ENCODE measurements around the gene EEF1A2.

GRCh38 chr20:63467294-63468083 lies 31.4 kb downstream of the EEF1A2 start:
- TF ChIP-seq POLR2AphosphoS5 (IDR thresholded peaks at IDR 0.05; ENCODE audit: low read depth, low read length) (no peak), REST (IDR thresholded peaks at IDR 0.05; ENCODE audit: insufficient read depth in 1 of 2, low read depth in 2 of 2, low read length in 2 of 2) (no peak), FOXP2 (optimal IDR thresholded peaks at IDR 0.05; ENCODE audit: borderline replicate concordance, extremely low read depth, extremely low read length, insufficient read depth) (no peak)
